Cardiac atrium fibroblast (primary cell): Measurements from ENCODE around the gene OTUD6A. TPM values are rescaled to one million over a fixed set of nuclear protein-coding genes. Genes with fewer than 3 reads are reported as not detected.

Source experiments
- total RNA-seq: library from RNA; depleted of rRNA; stranded (reverse); fragments of >200 nt; gene quantifications from 2 replicates; pipeline ENCODE4 v1.2.3, GENCODE V29; 2015

Gene OTUD6A, protein sequence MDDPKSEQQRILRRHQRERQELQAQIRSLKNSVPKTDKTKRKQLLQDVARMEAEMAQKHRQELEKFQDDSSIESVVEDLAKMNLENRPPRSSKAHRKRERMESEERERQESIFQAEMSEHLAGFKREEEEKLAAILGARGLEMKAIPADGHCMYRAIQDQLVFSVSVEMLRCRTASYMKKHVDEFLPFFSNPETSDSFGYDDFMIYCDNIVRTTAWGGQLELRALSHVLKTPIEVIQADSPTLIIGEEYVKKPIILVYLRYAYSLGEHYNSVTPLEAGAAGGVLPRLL
- not detected in 2 replicates for total RNA-seq

GRCh38 chrX:70062076-70062475, at the start of gene OTUD6A:
TSS of gene OTUD6A (plus strand) at chrX:70062457. CDS start at chrX:70062525, 68 bp downstream.

DNA sequence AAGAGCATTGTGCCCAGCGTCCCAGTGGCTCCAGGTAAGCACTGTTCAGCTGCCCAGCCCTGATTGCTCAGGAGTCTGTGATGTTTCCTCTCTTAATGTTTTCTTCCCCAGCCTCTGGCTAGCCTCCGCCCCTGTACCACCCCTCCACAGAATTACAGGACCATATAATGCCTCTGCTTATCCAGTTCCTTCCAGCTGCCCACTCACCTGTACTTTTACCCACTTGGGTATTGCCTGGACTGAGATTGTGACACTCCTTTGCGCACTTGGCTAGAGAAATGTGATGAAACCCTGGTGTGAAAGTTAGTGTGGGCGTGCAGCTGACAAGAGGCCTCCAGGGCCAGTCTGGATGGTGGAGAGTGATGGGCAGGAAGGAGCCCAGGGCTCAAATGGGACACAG, 12.3 kb upstream of the OTUD6A start, which contains the start of gene AWAT2:
AWAT2 (minus strand) TSS at position 14 of the 400 bp plus-strand sequence; CDS start at position 8, 6 bp downstream.

Other genes starting within 250 kb of the OTUD6A start
- not detected in 2 replicates for gene AWAT2, start 12.5 kb upstream of the OTUD6A start, total RNA-seq
- gene IGBP1, start 71.0 kb downstream of the OTUD6A start, total RNA-seq: 51.5 and 59.9 TPM in 2 replicates
- gene DGAT2L6, start 115.0 kb downstream of the OTUD6A start, total RNA-seq: not detected in 2 replicates
- gene AWAT1, start 172.2 kb downstream of the OTUD6A start, total RNA-seq: not detected in 2 replicates
- gene P2RY4, start 197.7 kb downstream of the OTUD6A start, total RNA-seq: not detected in 2 replicates
- not detected in 2 replicates for gene ARR3, start 205.9 kb downstream of the OTUD6A start, total RNA-seq
- gene RAB41, start 219.7 kb downstream of the OTUD6A start, total RNA-seq: not detected in 2 replicates
- 41.3 and 69.0 TPM in 2 replicates for gene PDZD11, start 227.5 kb downstream of the OTUD6A start, total RNA-seq
- gene KIF4A, start 227.6 kb downstream of the OTUD6A start, total RNA-seq: 3.2 and 5.0 TPM in 2 replicates